Inferior parietal cortex (tissue), 1 donor: ENCODE data around the gene RPE65.
"Not testable (repeated sequence)": the region's sequence is repeated elsewhere in the genome, so short reads cannot be mapped to it uniquely, and the experiment has no call there.

Experiments
- DNase-seq: peaks from one replicate; pipeline ENCODE4 v3.0.0-alpha.2; 2016; ENCODE audit errors: extremely low spot score

RPE65 gene

DNA sequence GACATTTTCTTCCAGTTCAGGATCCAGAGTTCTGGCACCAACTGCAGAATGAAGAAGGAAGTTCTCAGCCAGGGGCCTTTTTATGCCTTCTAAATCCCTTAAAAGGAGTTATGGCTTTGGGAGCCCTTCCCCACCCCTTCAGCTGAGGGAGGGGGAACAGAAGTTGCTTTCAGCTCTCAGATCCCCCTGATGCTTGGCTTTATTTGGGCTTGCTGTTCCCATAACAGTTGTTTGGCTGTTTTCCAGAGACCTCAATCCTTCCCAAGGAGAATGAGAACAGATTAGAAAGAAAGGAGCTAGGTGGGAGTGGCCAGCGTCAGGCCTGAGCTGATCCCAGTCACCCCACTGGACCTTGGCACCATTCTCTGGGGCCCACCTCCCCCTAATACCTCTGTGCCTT is at the start of gene RPE65:
Gene RPE65, minus strand, starts transcription at position 54 of the 400 bp plus-strand sequence. Its CDS starts 49 bp downstream, at position 5.
- no peak for DNase-seq

DNA sequence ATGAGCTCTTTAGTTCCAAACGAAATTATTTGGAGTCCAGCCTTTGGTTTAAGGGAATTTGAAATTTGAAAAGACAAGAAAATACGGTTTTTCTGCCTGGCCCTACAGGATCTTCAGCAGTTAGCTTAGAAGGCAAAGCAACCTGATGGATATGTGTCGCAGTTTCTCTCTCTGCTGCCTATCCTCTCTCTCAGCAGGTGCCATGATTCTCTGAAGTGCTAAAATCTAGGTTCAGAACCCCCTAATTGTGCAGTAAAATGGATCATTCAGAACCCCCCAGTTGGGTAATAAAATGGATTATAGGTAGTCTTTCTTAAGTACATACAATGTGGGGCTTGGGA is 47.6 kb upstream of the RPE65 start:
- no peak for DNase-seq

DNA sequence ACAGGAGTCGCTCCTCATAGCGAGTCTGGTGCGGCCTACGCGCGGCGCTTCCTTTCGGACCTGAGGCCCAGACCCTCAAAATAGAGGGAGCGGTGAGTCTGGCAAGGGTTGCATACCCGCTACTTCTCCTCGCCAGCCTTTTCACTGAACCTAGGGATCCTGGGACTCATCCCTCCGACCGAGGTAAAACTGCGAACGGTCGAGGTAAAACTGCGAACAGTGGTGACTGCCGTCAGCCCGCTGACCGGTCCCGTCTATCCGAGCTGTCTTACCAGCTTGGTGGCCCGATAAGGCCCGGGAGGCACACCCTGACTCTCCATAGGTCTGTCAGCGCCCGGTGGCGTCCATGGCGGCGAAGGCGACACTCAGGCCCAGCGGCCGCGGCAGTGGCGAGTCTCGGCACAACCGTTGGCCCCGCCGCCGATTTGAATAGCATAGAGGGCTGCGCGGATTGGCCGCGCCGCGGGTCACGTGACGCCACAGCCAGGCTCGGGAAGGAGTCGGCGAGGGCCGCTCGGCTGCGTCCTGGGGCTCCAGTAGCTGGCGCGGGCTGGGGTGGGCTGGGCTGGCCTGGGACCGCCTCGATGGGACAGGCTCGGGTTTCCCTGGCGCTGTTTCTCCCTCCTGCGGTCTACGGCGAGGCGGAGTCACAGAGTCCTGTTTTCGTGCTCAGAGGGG is 47.1 kb upstream of the RPE65 start, which contains the start of gene DEPDC1:
Gene DEPDC1, minus strand, starts transcription at position 403 of the 678 bp plus-strand sequence. Its CDS starts 83 bp downstream, at position 320.
- peak; percentile 88 for DNase-seq

DNA sequence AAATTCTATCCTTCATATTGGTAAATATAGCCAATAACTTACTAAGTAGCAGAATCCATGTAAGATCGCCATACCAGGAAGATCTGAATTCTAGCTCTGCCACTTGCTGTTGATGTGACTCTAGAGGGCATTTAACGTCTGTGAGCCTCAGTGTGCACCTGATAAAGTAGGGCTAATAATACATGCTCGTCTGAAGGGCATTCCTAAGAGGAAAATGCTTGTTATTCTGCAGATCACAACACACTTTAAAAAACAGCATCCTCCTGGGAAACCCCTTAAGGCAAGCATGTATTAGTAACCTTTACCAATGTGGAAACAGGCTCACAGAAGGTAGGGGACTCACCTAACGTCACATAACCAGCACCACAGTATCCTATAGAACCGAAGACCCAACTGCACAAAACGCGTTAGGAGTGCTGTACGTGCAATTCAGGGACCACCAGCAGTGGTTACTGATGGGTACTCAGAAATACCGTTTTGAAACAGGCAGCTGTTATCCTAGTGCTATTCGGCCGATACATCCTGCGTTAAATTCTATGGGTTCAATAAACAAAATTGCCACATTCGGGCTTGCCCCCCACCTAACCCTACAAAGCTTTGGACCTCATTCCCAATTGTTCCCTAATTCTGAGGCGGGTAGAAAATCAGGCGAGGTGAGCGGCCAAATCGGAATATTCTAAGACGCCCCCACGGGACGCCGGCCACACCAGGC is 46.4 kb upstream of the RPE65 start:
- DNase-seq = no peak

DNA sequence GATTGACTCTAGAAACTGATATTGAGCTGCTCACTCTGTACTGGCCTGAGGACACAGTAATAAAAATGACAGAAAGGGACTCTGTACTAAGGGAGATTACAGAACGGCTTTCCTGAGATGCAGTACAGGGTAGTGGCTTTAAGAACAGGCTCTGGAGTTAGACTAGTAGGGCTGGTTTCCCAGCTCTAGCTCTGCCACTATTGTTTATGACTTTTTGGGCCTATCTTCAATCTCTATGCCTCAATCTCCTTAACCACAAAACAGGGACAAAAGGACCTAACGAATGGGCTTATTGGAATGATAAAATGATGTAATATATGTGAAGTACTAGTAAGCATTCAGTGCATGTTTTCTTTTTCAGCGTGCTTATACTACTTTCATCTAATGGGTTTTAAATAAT is 45.8 kb upstream of the RPE65 start:
- DNase-seq = no peak

DNA sequence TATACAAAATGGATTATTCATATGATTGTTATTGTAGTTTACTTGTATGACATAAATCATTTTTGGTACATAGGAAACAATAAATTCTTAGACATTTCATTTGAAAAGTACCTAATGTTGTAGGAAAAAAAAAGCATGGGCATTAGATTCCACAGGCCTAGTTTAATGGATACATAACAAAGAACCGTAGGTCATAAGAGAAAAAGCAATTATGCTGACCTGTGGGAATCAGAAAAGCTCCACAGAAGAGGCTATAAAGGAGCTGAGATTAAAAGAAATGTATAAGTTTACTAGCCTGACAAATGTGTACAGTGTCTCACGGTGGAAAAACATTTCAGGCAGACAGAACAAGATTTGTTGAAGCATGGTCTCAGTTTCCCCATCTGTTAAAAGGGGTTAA is 43.4 kb upstream of the RPE65 start:
- DNase-seq = no peak

DNA sequence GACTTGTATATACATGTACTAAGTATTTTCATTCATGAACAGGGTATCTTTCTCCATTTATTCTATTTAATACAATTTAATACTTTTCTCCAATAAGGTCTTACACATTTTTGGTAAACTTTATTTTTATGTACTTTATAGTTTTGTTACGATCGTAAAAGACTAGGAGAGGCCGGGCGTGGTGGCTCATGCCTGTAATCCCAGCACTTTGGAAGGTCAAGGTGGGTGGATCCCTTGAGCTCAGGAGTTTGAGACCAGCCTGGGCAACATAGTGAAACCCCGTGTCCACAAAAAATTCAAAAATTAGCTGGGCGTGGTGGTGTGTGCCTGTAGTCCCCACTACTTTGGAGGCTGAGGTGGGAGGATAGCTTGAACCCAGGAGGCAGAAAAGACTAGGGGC is 42.5 kb upstream of the RPE65 start:
- not testable (repeated sequence) for DNase-seq

DNA sequence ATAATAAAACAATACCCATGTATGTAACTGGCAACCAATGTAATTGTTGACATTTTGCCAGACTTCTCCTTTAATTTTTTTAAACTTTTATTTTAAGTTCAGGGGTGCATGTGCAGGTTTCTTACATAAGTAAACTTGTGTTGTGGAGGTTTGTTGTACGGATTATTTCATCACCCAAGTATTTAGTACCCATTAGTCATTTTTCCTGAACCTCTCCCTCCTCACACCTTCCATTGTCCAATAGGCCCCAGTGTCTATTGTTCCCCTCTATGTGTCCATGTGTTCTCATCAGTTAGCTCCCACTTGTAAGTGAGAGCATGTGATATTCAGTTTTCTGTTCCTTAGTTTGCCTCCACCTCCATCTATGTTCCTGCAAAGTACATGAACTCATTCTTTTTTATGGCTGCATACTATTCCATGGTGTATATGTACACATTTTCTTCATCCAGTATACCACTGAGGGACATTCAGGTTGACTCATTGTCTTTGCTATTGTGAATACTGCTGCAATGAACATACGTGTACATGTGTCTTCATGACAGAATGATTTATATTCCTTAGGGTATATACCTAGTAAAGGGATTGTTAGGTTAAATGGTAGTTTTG is 40.4 kb upstream of the RPE65 start:
- DNase-seq = no peak

DNA sequence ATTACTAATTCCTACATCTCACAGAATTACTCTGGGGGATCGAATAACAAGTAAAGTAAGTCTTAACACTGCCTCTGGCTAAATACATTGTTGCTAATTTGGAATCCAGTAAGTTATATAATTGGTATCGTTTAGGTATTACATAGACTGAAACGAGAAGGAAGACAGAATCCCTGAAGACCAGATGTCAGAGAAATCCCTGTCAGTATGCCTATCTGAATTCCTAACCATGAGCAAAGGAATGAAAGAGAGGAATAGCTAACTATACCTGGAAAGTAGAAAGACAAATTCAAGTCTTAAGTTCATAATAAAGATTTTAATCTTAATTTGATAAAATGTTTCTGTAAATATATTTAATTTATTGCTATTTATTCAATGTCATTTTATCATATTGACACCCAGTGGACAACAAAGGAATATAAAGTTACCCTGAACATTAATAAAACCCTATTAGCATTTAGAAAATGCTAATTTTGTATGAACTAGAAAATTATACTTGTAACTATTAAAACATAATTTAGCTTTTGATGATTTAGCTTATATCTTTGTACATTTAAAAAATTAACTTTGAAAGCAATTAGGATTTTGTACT is 35.8 kb upstream of the RPE65 start:
- no peak for DNase-seq

DNA sequence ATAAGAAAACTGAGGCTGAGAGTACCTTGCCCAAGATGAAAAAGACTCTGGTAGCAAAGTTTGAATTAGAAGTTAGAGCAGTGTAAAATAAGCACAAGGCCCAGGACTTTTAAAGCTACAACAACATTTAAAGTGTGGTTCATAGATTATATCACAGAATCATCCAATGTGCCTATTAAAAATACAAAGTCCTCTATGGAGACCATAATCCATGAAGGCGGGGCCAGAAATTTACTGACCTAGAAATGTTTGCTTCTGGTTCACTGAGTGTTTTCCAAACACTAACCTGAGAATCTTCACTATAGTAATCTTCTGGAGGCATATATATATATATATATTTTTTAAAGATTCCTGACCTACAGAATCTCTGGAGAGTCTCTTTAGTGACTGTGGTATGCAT is 34.9 kb upstream of the RPE65 start:
- DNase-seq = no peak

DNA sequence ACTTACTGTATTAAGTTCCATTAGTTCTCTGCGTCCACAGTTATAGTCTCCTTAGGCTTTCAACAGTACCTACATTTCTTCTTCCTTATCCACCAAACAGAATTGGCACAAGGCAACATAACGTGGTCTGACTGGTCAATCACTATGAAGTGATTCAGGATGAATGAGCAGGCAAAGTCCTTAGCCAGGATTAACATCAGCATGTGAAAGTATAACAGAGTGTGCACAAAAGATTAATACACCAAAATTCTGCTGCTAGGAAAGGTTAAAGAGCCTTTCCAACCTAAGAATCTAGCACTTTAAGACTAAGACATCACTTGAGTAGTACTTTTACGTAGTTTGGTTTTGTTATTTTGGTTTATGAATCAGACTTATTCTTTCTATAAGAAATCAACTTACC is 31.3 kb upstream of the RPE65 start:
- no peak for DNase-seq

DNA sequence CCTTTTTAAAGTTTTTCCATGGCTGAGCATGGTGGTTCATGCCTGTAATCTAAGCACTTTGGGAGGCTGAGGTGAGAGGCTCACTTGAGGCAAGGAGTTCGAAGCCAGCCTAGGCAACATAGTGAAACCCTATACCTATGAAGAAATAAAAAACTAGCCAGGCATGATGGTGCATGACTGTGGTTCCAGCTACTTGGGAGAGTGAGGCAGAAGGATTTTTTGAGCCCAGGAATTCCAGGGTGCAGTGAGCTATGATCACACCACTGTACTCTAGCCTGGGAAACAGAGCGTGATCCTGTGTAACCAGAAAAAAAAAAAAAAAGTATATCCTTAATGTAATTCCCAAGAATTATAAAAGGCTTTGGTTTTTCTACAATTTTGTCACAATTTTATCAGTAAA is 29.7 kb upstream of the RPE65 start:
- no peak for DNase-seq

DNA sequence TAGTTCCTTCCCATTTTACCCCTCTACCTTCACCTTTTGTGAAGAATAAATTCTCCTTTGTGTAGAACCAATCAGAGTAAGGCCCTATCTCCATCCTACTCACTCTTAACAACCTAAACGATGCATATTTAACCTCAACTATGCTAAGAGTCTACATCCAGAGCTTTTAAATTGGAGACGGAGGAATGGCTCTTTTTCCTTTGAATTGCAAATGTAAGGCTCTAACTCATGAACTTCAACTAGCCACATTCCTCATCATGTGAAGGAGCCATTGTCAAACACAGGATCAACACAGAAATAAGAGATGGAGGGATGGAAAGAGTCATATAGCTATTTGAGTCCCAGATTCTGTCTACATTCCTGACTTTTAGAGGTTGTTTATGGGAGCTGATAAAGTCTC is 28.9 kb upstream of the RPE65 start:
- DNase-seq = no peak

DNA sequence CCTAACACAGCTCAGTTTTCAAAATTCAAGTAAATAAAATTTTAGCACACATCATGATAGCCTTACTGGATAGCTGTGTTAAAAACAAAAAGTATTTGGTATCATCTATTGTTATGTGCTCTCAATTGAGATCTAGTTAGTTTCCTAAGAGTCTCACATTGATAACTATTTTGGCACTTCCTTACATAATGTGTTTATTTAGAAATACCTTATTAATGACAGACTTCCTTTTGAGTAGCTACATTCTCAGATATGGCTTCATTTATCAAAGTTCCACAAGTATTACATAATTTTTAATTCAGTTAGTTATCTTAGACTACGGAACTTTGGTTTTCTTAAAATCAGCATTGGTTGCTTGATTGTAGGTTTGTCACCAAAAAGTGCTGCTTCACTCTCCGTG is 26.9 kb upstream of the RPE65 start:
- DNase-seq = not testable (repeated sequence)

DNA sequence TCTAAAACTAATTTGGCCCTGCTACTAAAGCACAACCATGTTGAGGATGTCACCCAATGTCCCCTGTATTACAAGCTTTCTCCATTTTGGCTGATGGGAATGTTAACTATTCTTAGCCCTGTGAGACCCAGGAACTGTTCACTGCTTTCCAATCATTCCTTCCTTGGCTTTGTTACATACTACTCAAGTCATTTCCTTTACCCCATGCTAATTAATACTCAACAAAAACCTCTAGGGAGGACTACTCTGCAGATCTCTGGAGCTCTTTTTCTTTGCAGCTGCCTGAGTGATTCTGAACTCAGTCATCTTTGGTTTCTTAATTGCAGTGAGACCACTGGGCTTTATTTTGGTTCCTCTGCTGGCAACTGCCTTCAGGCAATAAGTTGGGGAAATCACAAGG is 23.3 kb upstream of the RPE65 start:
- no peak for DNase-seq

DNA sequence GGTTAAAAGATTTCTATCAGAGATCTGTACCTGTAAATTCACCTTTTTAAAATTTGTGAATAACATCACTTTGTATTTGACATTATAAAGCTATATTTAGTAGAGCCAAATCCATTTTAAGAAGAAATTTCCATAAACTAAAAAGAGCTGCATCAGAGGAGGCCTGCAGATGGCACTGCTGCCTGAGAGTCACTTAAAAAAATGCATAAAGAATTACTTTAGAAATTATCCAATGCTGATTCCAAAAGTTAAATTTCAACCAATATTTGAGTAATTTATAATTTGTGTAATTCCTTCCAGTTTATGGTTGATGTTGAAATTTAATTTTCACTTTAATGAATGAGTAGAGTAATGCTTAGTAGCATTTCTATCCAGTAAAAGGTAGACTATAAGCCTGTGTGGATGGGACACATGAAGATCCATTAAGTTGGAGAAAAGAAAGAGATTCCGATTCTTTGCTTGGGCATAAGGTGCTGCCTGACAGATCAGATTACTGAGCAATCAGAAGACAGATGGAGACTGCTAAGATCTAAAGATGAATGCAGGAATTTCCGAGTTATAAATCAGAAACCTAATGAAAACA is 20.7 kb upstream of the RPE65 start:
- DNase-seq = peak; percentile 44

DNA sequence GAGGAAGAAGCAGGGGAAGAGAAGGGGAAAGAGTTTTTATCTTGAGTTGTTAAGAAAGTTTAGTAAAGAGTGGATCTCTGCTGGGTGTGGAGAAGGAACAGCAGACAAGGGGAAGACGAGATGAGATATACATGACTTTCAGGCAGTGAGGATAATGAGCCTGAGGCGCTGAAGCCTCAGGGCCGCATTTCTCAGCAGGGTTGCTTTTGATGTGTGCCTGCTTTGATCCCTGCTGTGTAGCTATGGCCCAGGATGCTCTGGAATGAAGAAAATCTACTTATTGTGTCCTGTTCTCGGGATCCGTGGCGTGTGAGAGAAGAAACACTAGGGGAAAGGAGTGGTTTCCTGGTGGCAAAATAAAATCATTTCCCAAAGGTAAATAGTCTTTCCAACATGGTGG is 15.1 kb upstream of the RPE65 start:
- DNase-seq = no peak

DNA sequence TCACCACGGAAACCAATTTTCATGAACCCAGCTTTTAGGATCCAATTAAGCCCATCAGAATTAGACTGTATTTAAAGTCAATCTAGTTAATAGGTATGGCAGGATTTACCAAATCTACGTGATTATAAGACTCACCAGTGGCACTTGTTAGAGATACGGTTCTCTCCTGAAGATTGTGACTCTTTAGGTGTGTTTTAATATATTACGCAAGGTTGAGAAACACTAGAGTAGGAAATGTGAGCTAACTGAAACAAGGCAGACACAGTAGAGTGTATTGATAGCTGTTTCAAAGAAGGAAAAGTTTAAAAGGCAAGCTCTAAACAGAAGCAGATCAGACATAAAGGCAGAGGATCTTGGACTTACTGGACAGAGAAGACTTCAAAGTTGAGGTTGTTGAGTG is 11.2 kb upstream of the RPE65 start:
- DNase-seq = no peak

DNA sequence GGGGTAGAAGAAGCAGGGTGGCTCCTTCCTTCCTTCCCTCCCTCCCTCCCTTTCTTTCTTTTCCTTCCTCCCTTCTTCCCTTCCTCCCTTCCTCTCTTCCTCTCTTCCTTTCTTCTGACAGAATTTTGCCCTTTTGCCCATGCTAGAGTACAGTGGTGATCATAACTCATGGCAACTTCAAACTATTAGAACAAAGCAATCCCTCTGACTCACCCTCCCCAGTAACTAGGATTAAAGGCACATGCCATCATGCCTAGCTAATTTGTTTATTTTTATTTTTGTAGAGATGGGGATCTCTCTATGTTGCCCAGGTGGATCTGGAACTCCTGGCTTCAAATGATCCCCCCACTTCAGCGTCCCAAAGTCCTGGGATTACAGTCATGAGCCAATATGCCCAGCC is 10.0 kb upstream of the RPE65 start:
- DNase-seq = no peak

DNA sequence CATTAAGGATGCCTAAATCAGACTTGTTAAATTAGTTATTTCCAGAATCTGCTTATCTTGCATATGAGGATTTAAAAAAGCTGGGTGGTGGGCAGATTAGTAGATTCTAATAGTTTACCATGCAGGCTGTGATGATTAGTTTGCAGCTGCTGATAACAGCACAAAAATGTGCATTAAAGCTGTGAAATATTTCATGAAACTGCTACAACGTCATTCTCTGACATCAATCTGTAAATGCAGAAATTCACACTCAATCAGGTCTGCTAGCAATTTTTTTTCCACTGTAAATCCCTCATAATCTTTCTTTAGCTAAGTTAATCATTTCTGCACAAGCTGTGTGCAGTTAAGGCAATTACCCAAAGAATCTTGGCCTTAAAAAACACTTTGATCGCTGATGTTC is 9.3 kb upstream of the RPE65 start:
- no peak for DNase-seq

DNA sequence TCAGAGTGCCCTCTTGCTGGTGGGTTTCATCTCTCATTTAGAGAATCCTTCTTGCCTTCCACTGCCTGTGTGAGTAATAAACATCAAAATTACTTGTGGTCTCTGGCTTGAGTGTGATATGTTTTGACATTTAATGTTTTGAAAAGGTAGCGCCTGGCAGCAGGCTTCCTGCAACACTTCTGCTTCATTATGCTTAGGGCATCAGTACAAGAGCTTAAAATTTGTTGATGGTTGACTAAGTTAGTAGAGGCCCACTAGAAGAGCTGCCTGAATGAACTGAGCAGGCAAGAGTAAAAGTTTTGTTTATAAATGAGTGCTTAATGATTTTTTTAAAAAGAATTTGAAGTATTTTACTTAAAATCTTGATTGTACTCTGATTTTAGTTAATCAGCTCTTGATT is 6.4 kb upstream of the RPE65 start:
- DNase-seq = no peak

DNA sequence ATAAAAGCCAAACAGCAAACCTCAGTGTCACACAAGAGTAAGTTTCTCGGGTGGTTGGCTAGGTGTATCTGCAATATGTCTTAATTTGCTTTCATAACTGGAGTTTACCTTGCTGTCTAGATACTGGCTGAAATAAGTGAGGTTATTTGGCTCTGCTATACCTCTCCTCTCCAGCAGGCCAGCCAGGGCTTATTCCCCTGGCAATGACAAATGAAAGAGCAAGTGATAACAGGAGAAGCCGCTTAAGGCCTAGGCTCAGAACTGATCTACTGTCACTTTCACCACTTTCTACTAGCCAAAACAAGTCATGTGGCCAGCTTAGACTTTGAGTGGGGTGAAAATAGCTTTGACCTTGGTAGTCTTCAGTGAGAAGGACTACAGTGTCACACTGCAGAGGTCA is 4.8 kb upstream of the RPE65 start:
- DNase-seq = no peak
